GM15510 (cell line): ENCODE data around the gene FOXA3.

Experiments used
- POLR2A ChIP-seq: IDR thresholded peaks from 3 replicates; pipeline ENCODE4 v1.6.1; 2011; ENCODE audit warnings: borderline replicate concordance; ENCODE audit not compliant: insufficient read length; ENCODE audit errors: extremely low read depth

Gene FOXA3

DNA sequence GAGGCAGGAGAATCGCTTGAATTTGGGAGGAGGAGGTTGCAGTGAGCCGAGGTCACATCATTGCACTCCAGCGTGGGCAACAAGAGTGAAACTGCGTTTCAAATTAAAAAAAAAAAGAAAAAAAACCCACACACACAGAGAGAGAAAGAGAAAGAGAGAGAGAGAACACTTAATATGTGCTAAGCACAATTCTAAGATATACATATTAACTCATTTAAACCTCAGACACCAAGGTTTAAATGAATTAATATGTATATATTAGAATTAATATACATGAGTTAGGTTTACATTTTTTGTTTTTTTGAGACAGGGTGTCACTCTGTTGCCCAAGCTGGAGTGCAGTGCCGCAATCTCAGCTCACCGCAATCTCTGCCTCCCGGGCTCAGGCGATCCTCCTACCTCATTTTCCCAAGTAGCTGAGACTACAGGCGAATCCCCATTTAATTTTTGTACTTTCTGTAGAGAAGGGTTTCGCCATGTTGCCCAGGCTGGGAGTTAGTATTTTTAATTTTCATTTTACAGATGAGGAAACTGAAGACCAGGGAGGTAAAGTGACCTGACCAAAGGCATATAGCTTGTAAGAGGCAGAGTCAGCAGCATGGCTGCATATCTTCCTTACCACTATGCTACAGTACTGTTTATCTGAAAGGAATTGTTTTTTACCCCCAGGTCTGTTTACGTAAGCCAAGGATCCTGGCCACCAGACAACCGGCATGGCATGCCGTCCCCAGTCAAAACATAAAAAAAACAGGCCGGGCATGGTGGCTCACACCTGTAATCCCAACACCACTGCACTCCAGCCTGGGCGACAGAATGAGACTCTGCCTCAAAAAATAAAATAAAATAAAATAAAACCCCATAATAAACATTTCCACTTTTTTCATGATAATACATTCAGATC is 3.5 kb upstream of the FOXA3 start:
- no peak for TF ChIP-seq POLR2A

GRCh38 chr19:45862271-45862563 is 1.9 kb upstream of the FOXA3 start:
- no peak for TF ChIP-seq POLR2A

DNA sequence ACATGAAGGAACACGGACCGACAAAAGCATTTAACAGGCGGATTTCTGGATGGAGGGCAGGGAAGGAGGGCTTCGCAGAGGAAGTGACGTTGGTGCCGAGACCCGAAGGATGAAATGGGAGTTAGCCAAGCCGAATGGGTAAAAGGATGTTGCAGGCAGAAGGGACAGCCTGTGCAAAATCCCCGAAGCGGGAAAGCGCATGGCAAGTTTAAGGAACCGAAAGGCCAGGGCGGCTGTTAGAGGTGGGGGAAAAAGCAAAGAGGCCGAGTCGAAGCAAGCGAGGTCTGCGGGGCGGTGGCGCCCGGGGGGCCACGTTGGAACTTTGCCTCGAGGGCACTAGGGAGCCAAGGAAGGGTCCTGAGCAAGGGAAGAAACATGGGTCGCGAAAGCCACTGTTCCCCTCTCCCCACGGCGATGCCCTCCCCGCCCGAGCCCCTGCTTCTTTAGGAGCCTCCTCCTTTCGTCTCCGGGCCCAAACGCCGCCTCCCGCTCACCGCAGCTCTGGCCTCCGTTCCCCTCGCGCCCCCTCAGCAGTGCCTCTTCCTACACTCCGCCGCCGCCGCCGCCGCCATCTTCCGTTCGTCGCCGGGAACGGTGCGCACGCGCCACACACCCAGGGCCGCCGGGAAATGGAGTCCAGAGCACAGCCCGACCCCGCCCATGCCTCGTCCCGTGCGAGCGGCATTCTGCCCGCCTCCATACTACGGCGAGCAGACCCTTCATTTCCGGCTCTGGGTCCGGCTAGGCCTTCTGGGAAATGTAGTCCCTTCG is 1.4 kb upstream of the FOXA3 start, which contains the start of gene SYMPK:
TSS of gene SYMPK (minus strand) at position 584 of the 771 bp plus-strand sequence. CDS start 8,652 bp downstream, outside the sequence.
- TF ChIP-seq POLR2A = peak; percentile 69

DNA sequence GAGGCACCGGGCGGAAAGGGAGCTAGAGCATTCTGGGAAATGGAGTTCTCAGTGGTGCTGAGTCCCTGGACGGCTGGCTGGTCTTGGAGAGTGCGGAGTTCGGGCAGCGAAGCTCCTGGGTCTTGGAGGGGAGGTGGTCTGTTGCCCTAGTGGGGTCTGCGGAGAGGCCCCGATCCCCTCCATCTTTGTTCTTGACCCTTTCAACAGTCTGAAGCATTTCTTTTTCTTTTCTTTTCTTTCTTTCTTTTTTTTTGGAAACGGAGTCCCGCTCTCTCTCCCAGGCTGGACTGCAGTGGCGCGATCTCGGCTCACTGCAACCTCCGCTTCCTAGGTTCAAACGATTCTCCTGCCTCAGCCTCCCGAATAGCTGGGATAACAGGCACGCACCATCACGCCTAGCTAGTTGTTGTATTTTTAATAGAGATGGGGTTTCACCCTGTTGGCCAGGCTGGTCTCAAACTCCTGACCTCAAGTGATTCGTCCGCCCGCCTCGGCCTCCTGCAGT is 739 bp upstream of the FOXA3 start:
- no peak for TF ChIP-seq POLR2A

DNA sequence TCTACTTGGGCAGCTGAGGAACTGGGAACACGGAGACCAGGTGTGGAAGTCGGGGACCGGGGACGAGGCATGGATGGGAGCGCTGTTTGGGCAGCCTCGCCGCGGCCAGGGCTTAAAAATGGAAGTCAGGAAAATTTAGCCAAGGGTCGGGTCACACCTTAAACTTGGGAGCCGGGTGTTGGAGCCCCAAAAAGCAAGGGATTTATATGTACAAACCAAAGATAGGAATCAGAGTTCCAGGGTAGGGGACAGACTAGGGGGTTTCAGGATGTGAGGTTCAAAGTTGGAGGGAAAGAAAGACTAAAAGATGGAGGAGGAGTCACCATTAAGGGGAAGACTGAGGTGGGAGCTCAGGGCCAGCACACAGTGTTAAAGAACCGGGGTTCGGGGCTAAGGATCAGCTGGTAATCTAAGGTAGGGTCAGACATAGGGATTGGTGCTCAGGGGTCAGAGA is 530 bp downstream of the FOXA3 start:
- no peak for TF ChIP-seq POLR2A

DNA sequence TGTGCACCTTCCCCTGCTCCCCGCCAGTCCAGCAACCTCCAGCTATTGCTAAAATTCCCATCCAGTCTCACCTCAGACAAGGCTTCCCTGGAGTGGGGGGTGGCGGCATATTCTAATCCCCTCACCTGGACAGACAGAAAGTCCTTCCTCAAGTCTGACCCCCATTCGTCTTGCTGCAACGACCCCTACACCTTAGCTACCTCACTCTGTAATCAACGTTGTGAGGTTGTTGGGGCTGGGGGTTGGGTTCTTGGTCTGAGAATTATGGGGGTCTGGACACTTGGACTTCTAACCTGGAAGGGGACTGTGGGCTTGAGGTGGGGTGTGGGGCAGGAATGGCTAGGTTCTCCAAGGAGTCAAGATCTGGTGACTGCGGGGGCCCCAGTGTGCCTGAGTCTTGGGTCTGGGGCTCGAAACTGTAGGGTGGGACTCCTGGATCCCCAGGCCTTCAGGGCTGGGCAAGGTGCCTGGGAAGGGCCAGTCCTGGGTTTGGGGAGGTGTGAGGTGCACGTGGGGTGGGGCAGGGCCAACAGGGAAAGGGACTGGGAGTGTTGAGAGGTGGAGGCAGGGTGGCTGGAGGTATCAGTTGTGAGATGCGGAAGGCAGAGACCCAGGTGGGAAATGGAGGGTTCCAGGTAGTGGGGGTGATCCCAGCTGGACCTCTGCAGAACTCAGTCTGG is 1.3 kb downstream of the FOXA3 start:
- TF ChIP-seq POLR2A = no peak

DNA sequence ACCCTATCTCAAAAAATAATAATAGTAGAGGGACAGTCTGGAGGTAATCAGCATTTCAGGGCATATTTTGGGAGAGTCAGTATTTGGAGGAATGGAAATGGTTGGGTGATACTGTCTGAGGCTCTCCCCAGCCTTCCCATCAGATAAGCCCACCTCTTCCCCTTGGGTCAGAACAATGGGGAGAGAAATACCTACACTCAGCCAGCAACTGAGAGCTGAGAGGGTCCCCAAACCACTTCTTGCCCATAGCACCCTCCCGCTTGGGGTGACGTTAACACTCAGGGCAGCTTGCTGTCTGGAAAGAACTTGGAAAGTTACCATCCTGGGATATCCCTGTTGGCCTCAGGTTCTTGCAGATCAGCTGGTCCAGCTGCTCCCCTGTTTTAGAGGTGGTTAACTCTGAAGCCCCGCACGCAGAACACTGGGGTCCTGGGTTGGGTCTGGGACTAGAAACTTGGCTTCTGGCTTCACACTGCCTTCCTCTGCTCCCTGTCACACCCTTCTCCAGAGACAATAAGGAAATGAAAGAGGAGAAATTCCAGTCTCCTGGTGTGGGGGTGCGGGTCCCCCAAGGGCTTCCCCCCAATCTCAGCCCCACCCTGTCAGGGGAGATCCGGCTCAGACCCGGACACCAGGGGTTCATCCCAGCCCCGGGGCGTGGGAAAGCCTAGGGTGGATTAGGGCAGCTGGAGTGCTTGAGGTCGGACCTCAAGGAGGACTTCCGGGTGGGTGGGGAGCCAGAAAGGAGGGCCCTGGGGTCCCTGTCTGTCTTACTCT is 2.5 kb downstream of the FOXA3 start:
- no peak for TF ChIP-seq POLR2A

- TF ChIP-seq POLR2A = no peak
Measured at GRCh38 chr19:45870798-45871197, 6.7 kb downstream of the FOXA3 start.

DNA sequence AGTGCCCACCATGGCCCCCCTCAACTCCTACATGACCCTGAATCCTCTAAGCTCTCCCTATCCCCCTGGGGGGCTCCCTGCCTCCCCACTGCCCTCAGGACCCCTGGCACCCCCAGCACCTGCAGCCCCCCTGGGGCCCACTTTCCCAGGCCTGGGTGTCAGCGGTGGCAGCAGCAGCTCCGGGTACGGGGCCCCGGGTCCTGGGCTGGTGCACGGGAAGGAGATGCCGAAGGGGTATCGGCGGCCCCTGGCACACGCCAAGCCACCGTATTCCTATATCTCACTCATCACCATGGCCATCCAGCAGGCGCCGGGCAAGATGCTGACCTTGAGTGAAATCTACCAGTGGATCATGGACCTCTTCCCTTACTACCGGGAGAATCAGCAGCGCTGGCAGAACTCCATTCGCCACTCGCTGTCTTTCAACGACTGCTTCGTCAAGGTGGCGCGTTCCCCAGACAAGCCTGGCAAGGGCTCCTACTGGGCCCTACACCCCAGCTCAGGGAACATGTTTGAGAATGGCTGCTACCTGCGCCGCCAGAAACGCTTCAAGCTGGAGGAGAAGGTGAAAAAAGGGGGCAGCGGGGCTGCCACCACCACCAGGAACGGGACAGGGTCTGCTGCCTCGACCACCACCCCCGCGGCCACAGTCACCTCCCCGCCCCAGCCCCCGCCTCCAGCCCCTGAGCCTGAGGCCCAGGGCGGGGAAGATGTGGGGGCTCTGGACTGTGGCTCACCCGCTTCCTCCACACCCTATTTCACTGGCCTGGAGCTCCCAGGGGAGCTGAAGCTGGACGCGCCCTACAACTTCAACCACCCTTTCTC is 8.2 kb downstream of the FOXA3 start:
- no peak for TF ChIP-seq POLR2A

- TF ChIP-seq POLR2A = no peak
Measured at GRCh38 chr19:45873219-45873772, 9.2 kb downstream of the FOXA3 start.

- no peak for TF ChIP-seq POLR2A
Measured at GRCh38 chr19:45874620-45874966, 10.5 kb downstream of the FOXA3 start.

DNA sequence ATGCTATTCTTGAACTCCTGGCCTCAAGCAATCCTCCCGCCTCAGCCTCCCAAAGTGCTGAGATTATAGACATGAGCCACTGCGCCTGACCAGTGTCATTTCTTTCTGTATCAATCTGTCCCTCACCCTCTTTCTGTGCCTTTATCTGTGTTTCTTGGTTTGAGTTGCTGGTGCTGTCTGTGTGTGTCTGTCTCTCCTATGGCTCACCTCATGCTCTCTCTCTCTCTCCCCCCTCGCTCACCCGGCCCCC is 12.0 kb downstream of the FOXA3 start:
- no peak for TF ChIP-seq POLR2A

DNA sequence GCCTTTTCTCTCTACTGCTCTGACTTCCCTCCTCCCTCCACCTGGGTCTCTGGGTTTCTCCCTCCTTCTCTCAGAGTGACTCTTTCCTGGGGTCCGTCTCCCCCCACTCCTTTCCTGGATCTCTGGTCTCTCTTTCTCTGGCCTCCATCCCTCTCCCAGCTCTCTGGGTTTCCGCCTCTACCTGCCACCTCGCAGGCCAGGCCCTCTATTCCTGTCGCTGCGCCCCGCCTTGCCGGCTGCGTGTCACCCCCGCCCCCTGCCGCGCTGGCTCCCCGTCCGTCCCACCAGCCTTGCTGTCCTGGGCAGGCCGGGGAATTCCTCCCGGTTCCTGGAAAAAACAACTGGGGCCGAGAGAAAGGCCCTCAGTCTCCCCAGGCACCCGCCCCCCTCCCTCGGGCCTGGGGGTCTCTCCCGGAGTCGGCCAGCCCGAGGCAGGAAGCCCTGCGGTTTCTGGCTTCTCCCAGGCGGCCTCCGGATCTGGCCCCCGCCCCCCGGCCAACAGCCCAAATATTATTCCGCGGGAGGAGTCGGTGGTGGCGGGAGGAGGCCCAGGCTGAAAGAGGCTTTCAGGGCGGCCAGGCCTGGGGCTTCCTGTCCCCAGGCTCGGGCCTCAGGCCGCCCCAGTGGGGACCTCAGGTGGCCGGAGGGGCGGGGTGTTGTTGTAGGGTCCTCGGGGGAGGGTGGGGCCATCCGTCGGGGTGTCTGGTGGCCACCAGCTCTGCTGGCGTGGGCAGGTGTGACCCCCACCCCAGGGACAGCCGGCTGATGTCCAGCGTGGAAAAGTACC is 12.5 kb downstream of the FOXA3 start:
- no peak for TF ChIP-seq POLR2A

GRCh38 chr19:45878043-45878794 is 14.1 kb downstream of the FOXA3 start:
- TF ChIP-seq POLR2A = no peak
